Stomach (tissue), 4 donors: Measurements from ENCODE around the gene SLC9A2.

ENCODE experiments used
- POLR2A ChIP-seq, 4 donors: fragments of 450-650 bp; IDR thresholded peaks; one replicate each; pipeline ENCODE4 v1.6.1; 2016; ENCODE audit warnings: antibody characterized with exemption in 4 of 4, control low read depth in 2 of 4, mild to moderate bottlenecking in 1 of 4, moderate library complexity in 1 of 4
- TF ChIP-seq, protein P1 (sequence below), 7 experiments: fragments of 450-650 bp in 4 of 7; fragments of 200-600 bp in 3 of 7; sonication (generic) in 3 of 7; IDR thresholded peaks; one replicate each; pipeline ENCODE4 v1.5.1; 2016 to 2019; ENCODE audit warnings: antibody characterized with exemption in 7 of 7, control low read depth in 2 of 7, mild to moderate bottlenecking in 1 of 7

DNA sequence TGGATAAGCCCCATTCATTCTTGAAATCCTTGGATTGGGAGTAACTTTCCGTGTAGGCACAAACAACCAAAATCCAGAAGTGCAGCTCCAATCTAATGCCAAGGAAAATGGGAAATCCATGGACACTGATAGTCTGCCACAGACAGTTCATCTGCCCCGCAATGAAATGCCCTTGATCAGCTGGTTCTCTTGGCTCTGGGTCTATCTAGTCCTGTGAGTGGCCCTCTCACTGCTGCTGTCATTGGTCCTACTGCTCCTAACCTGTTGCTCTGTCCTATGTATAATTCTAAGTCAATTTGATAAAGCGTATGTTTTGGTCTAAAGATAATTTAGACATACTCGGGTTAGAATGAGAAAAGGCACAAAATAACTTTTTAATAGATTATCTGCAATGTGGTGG lies 128.8 kb downstream of the SLC9A2 start:
- TF ChIP-seq POLR2A (IDR thresholded peaks at IDR 0.05): no peak
- TF ChIP-seq, protein P1, sequence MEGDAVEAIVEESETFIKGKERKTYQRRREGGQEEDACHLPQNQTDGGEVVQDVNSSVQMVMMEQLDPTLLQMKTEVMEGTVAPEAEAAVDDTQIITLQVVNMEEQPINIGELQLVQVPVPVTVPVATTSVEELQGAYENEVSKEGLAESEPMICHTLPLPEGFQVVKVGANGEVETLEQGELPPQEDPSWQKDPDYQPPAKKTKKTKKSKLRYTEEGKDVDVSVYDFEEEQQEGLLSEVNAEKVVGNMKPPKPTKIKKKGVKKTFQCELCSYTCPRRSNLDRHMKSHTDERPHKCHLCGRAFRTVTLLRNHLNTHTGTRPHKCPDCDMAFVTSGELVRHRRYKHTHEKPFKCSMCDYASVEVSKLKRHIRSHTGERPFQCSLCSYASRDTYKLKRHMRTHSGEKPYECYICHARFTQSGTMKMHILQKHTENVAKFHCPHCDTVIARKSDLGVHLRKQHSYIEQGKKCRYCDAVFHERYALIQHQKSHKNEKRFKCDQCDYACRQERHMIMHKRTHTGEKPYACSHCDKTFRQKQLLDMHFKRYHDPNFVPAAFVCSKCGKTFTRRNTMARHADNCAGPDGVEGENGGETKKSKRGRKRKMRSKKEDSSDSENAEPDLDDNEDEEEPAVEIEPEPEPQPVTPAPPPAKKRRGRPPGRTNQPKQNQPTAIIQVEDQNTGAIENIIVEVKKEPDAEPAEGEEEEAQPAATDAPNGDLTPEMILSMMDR (IDR thresholded peaks at IDR 0.05): no peak
